Neutrophil (primary cell): ENCODE results near the gene SH3GL3.

Experiments
- H3K27ac ChIP-seq: fragments of 200-600 bp; sonication (generic); 2 replicates; pipeline ENCODE4 v1.5.1; 2016; ENCODE audit warnings: mild to moderate bottlenecking, moderate library complexity
- H3K27me3 ChIP-seq: fragments of 200-600 bp; sonication (generic); 2 replicates; pipeline ENCODE4 v1.6.0; 2016; ENCODE audit warnings: mild to moderate bottlenecking
- H3K36me3 ChIP-seq: fragments of 200-600 bp; sonication (generic); 2 replicates; pipeline ENCODE4 v1.5.1; 2017
- H3K4me1 ChIP-seq, 2 experiments: fragments of 200-600 bp in 1 of 2; sonication (generic) in 1 of 2; 1 replicate in 1 of 2; 2 replicates in 1 of 2; pipeline versions ENCODE4 v1.5.1 to v1.6.1; 2013 to 2016; ENCODE audit warnings: low read depth in 1 of 2, low read length in 1 of 2, mild to moderate bottlenecking in 1 of 2, moderate library complexity in 1 of 2; ENCODE audit not compliant: control insufficient read depth in 1 of 2, insufficient read depth in 1 of 2
- H3K4me3 ChIP-seq, 2 experiments: fragments of 200-600 bp in 1 of 2; sonication (generic) in 1 of 2; 1 replicate in 1 of 2; 2 replicates in 1 of 2; pipeline ENCODE4 v1.5.1; 2013 to 2016; ENCODE audit warnings: low read depth in 1 of 2, low read length in 1 of 2, mild to moderate bottlenecking in 1 of 2, moderate library complexity in 1 of 2
- H3K9me3 ChIP-seq: fragments of 200-600 bp; sonication (generic); 2 replicates; pipeline ENCODE4 v1.5.1; 2016
- TF ChIP-seq, protein P1 (sequence below): fragments of 200-600 bp; sonication (generic); IDR thresholded peaks from 2 replicates; pipeline ENCODE4 v1.5.1; 2016; ENCODE audit warnings: antibody characterized with exemption

Gene SH3GL3

DNA sequence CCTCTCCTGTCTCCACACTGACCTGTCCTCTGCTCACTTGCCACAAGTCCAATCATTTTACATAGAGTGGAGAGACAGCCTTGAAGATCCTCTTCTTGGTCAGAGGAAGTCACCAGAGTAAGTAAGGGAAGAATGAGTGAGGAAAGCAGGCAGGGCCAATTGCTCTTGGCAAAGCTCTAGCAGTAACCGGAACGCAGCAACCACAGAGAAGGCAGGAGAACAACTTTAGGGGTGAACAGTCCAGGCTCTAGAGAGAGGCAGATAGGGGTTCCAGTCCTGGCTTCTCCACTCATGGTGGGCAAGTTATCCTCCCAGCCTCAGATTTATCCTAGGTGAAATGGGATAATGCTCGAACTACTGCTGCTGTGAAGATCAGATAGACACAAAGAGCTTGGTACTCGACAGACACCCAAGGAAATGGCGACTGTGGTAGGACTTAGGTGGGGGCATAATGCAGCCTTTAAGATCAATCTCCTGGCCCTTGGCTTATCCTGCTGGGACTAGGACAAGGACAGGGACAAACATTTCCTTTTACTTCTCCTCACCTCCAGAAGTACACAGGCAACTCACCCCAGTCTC is 205.6 kb downstream of the SH3GL3 start:
- Histone ChIP-seq H3K36me3 (no peaks in the 10 kb centered on the region), H3K9me3 (no peaks in the 10 kb centered on the region), H3K27me3 (peaks cover 71% of the 10 kb centered on the region), H3K27ac (no peak overlapping the region), H3K4me3 (no peak overlapping the region), H3K4me1 (no peaks in the 10 kb centered on the region)
- TF ChIP-seq, protein P1, sequence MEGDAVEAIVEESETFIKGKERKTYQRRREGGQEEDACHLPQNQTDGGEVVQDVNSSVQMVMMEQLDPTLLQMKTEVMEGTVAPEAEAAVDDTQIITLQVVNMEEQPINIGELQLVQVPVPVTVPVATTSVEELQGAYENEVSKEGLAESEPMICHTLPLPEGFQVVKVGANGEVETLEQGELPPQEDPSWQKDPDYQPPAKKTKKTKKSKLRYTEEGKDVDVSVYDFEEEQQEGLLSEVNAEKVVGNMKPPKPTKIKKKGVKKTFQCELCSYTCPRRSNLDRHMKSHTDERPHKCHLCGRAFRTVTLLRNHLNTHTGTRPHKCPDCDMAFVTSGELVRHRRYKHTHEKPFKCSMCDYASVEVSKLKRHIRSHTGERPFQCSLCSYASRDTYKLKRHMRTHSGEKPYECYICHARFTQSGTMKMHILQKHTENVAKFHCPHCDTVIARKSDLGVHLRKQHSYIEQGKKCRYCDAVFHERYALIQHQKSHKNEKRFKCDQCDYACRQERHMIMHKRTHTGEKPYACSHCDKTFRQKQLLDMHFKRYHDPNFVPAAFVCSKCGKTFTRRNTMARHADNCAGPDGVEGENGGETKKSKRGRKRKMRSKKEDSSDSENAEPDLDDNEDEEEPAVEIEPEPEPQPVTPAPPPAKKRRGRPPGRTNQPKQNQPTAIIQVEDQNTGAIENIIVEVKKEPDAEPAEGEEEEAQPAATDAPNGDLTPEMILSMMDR: no peak

DNA sequence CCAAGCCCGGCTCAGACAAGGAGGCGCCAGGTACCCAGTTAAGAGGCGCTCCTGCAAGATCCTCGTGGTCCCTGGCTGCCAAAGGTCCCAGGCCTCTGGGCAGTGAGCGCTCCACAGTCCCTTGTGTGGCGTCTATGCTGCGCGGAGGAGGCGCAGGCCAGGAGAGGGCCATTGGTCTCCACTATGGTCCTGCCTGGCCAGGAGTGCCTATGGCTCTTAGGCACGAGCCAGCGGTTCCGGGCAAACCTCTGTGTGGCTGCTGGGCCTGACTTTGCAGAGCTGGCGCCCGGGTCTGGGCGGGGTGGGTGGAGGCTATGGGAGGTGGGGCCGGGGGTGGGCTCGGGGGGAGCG is 206.1 kb downstream of the SH3GL3 start:
- H3K4me1 ChIP-seq: no peaks in the 10 kb centered on the region
- no peak overlapping the region for H3K4me3 ChIP-seq
- no peaks in the 10 kb centered on the region for H3K9me3 ChIP-seq
- peaks cover 71% of the 10 kb centered on the region for H3K27me3 ChIP-seq
- TF ChIP-seq, protein P1: no peak
- no peaks in the 10 kb centered on the region for H3K36me3 ChIP-seq
- H3K27ac ChIP-seq: no peak overlapping the region

- TF ChIP-seq, protein P1: no peak
- H3K4me3 ChIP-seq: no peak within 1 kb of the TSS
- no peaks in the 10 kb centered on the region for H3K4me1 ChIP-seq
- peaks cover 71% of the 10 kb centered on the region for H3K27me3 ChIP-seq
- no peaks in the 10 kb centered on the region for H3K9me3 ChIP-seq
- no peak within 1 kb of the TSS for H3K27ac ChIP-seq
- H3K36me3 ChIP-seq: no peaks in the 10 kb centered on the region
Measured at GRCh38 chr15:83653639-83654378, 206.7 kb downstream of the SH3GL3 start, which contains the start of gene ADAMTSL3. Gene ADAMTSL3, plus strand, starts transcription at chr15:83654123. Its CDS starts 1,639 bp downstream, at chr15:83655762.

DNA sequence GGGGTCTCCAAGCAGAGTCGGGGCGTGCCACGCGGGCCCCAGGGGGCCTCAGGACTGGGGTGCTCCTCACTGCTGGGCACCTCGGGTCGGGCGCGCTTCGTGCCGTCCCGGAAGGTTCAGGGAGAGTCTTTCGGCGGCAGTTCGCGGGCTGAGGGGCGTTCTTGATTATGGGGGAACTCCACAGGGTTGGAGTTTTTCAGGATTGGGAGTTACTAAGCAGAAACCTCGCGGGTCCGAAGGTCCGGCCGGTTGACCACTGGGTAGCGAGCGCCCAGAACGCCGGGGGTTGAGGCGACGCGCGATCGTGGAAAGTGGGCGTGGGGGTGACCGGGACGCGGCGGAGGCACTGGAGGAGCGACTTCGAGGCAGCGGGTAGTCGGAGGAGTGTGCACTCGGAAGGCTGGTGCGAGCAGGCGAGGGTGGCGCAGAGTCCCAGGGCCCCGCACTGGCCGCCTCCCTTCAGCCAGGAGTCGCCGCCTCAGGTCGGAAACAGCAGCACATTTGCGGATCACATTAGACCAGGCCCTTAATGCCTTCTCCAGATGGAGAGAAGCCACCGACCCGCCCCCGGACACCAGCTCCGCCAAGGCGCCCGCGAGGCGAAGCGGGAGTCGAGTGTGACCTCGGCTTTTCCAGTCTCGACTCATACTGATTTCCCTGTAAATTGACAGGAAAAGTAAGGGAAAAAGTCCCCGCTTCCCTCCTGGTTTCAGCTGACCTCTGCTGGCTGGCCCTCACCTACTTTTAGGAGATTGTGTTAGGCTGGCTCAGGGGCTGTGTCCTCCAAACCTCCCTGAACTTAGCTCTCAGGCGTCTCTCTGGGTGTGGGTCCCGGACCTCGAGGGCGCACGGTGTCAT is 207.5 kb downstream of the SH3GL3 start:
- TF ChIP-seq, protein P1: no peak
- H3K36me3 ChIP-seq: no peaks in the 10 kb centered on the region
- no peak overlapping the region for H3K4me3 ChIP-seq
- H3K27me3 ChIP-seq: peaks cover 71% of the 10 kb centered on the region
- H3K4me1 ChIP-seq: no peaks in the 10 kb centered on the region
- H3K27ac ChIP-seq: no peak overlapping the region
- no peaks in the 10 kb centered on the region for H3K9me3 ChIP-seq

- Histone ChIP-seq H3K4me1 (no peaks in the 10 kb centered on the region), H3K4me3 (no peak overlapping the region), H3K27me3 (peaks cover 70% of the 10 kb centered on the region), H3K9me3 (no peaks in the 10 kb centered on the region), H3K27ac (no peak overlapping the region), H3K36me3 (no peaks in the 10 kb centered on the region)
- TF ChIP-seq, protein P1: no peak
Measured at GRCh38 chr15:83655237-83655616, 208.1 kb downstream of the SH3GL3 start.
